ENCODE data around the gene KIAA0586. TPM values are rescaled to one million over a fixed set of nuclear protein-coding genes. Genes with fewer than 3 reads are reported as not detected.

Gene KIAA0586
- total and polyA plus RNA-seq, 2 of the 13 experiments (the other 11 are each of a cell fraction or from before 2014, with no cell fraction given) = 12.6 to 25.2 TPM

GRCh38 chr14:58427281-58428117 lies at the start of gene KIAA0586, which contains the start of gene TIMM9 (continued):
- TF ChIP-seq HNRNPUL1 (IDR thresholded peaks at IDR 0.05; ENCODE audit: low read depth, low read length) = no peak
- TF ChIP-seq ATF7-NPFF (CRISPR knock-in tag; IDR thresholded peaks at IDR 0.05; ENCODE audit: low read depth) = no peak
- peak; percentile 66; the same call in 1 of the 2 replicates for TF ChIP-seq ZNF792 (CRISPR knock-in tag; IDR thresholded peaks at IDR 0.05)
- TF ChIP-seq SRSF4 (IDR thresholded peaks at IDR 0.05; ENCODE audit: low read depth, low read length, poor library complexity, severe bottlenecking) = no peak
- TF ChIP-seq NFYB (CRISPR knock-in tag; IDR thresholded peaks at IDR 0.05) = peak; percentile 87
- peak; percentile 80 for TF ChIP-seq ZNF670 (CRISPR knock-in tag; IDR thresholded peaks at IDR 0.05; ENCODE audit: borderline replicate concordance)
- peak; percentile 5; the same call in 1 of the 2 replicates for TF ChIP-seq ZFY (CRISPR knock-in tag; IDR thresholded peaks at IDR 0.05)
- no peak for TF ChIP-seq SOX13 (IDR thresholded peaks at IDR 0.05)
- peak; percentile 19 to 68; a peak in 1 of 4 replicates for TF ChIP-seq SOX13 (CRISPR knock-in tag; conservative IDR thresholded peaks at IDR 0.05 in 1 of 2, IDR thresholded peaks at IDR 0.05 in 1 of 2)
- TF ChIP-seq USF2 (IDR thresholded peaks at IDR 0.05; ENCODE audit: low read depth, low read length) = no peak
- no peak; the same call in 1 of the 2 replicates for TF ChIP-seq USF2 (CRISPR knock-in tag; IDR thresholded peaks at IDR 0.05; ENCODE audit: borderline replicate concordance)
- TF ChIP-seq TBX3 (IDR thresholded peaks at IDR 0.05; ENCODE audit: borderline replicate concordance) = no peak
- TF ChIP-seq CHCHD3 (CRISPR knock-in tag; IDR thresholded peaks at IDR 0.05) = no peak
- TF ChIP-seq MBD4 (IDR thresholded peaks at IDR 0.05; ENCODE audit: borderline replicate concordance, low read length) = no peak; the same call in 1 of the 2 replicates
- TF ChIP-seq ELF4 (CRISPR knock-in tag; IDR thresholded peaks at IDR 0.05; ENCODE audit: borderline replicate concordance) = peak; percentile 60; the same call in 1 of the 2 replicates
- TF ChIP-seq, protein P1, sequence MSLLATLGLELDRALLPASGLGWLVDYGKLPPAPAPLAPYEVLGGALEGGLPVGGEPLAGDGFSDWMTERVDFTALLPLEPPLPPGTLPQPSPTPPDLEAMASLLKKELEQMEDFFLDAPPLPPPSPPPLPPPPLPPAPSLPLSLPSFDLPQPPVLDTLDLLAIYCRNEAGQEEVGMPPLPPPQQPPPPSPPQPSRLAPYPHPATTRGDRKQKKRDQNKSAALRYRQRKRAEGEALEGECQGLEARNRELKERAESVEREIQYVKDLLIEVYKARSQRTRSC (CRISPR knock-in tag; IDR thresholded peaks at IDR 0.05; ENCODE audit: low read depth) = no peak
- TF ChIP-seq, protein P2, sequence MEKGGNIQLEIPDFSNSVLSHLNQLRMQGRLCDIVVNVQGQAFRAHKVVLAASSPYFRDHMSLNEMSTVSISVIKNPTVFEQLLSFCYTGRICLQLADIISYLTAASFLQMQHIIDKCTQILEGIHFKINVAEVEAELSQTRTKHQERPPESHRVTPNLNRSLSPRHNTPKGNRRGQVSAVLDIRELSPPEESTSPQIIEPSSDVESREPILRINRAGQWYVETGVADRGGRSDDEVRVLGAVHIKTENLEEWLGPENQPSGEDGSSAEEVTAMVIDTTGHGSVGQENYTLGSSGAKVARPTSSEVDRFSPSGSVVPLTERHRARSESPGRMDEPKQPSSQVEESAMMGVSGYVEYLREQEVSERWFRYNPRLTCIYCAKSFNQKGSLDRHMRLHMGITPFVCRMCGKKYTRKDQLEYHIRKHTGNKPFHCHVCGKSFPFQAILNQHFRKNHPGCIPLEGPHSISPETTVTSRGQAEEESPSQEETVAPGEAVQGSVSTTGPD (CRISPR knock-in tag; IDR thresholded peaks at IDR 0.05) = no peak
- 0 out of 2 replicates have a peak, but pooled peaks have one; percentile 6 for TF ChIP-seq ZNF142 (CRISPR knock-in tag; IDR thresholded peaks at IDR 0.05)
- TF ChIP-seq ZNF138 (CRISPR knock-in tag; IDR thresholded peaks at IDR 0.05; ENCODE audit: low read depth) = no peak

Data from HepG2 (cell line).